ENCODE measurements around the gene NAIF1.

DNA sequence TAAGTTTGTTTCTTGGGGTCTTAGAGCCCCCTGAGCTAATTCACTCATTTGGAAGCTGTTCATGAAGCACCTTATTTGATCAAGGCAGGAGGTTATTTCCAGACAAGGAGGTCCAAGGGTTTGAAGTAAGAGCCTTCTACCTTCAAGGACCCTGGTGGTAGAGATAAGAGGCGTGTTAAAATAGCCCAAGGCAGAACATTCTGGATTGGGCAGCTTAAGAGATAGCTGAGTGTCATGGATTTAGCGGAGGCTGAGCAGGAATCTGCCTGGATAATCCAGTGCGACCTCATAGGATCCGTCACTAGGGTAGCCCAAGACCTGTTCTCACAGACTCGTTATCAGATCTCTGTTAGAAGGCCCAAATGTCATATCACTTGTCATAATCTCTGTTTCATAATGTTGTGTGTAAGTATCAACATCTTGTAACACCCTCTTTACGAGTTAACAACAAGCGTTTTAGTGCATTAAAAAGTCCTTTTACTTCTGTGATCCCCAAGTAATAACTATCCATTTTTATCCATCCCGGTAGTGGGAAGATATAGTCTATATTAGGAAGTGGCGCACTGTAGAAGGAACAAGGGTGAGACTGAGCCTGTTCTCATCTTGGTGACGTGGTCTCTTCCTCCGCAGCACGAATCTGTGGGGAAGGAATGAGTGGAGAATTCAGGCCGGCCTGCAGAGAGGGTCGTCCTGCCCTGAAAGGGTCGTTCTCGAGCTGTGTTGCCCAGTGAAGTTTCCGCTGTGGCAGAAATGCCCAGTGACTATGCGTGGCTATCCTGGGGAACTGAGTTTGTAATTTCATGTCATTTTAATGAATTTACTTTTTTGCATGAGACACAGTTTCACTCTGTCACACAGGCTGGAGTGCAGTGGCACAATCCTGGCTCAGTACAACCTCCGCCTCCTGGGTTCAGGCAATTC lies 29.8 kb upstream of the NAIF1 start:
- TF ChIP-seq, protein P1, sequence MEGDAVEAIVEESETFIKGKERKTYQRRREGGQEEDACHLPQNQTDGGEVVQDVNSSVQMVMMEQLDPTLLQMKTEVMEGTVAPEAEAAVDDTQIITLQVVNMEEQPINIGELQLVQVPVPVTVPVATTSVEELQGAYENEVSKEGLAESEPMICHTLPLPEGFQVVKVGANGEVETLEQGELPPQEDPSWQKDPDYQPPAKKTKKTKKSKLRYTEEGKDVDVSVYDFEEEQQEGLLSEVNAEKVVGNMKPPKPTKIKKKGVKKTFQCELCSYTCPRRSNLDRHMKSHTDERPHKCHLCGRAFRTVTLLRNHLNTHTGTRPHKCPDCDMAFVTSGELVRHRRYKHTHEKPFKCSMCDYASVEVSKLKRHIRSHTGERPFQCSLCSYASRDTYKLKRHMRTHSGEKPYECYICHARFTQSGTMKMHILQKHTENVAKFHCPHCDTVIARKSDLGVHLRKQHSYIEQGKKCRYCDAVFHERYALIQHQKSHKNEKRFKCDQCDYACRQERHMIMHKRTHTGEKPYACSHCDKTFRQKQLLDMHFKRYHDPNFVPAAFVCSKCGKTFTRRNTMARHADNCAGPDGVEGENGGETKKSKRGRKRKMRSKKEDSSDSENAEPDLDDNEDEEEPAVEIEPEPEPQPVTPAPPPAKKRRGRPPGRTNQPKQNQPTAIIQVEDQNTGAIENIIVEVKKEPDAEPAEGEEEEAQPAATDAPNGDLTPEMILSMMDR (conservative IDR thresholded peaks at IDR 0.05; ENCODE audit: low read length), result no peak
- no peak for TF ChIP-seq EZH2phosphoT487 (IDR thresholded peaks at IDR 0.05; ENCODE audit: borderline replicate concordance, low read depth, low read length)
